ENCODE data around the gene WDPCP.

- TF ChIP-seq EZH2 (IDR thresholded peaks at IDR 0.05; ENCODE audit: low read depth) (no peak), CTCF (conservative IDR thresholded peaks at IDR 0.05) (no peak)
Observed at GRCh38 chr2:63406641-63407040, 181.6 kb downstream of the WDPCP start.
